ENCODE results near the gene MAPK11.

DNA sequence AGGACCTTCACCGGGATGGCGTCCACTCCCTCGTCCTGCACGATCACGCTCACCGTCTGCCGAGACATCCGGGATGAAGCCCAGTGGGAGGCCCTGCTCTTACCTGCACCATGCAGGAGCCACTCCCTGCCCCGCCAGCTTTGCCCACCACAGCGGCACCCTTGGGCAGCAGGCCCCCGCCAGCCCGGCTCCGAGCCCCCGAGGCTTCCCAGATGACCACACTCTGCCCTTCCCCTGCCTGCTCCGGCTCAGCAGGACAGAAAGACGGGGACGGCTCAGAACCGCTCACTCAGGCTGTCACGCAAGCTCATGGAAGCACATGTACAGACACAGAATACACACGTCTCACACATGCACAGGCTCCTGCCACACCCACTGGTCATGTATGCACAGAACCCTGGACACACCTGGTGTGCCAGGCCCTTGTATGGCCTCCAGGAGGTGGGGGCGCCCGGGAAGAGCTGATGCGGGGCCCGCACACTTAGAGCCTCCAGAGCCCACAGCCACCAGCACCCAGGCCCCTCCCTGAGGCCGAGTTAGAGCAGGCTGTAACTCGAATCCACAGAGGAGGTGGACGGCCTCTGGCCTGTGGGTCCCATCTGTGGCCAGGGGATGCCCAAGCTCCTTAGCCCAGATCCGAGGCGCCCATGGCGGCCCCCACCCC, 8.9 kb upstream of the MAPK11 start:
- TF ChIP-seq POLR2A (IDR thresholded peaks at IDR 0.05; ENCODE audit: low read length) (no peak), GATA1 (IDR thresholded peaks at IDR 0.05; ENCODE audit: low read depth, low read length) (no peak)
